ENCODE measurements around the gene CA12. TPM values are rescaled to one million over a fixed set of nuclear protein-coding genes. Genes with fewer than 3 reads are reported as not detected.

Gene CA12
- total and polyA plus RNA-seq, 10 of the 15 experiments (the other 5 are each of a cell fraction or from before 2014, with no cell fraction given), result 0.03 to 0.10 TPM; not detected in 8

DNA sequence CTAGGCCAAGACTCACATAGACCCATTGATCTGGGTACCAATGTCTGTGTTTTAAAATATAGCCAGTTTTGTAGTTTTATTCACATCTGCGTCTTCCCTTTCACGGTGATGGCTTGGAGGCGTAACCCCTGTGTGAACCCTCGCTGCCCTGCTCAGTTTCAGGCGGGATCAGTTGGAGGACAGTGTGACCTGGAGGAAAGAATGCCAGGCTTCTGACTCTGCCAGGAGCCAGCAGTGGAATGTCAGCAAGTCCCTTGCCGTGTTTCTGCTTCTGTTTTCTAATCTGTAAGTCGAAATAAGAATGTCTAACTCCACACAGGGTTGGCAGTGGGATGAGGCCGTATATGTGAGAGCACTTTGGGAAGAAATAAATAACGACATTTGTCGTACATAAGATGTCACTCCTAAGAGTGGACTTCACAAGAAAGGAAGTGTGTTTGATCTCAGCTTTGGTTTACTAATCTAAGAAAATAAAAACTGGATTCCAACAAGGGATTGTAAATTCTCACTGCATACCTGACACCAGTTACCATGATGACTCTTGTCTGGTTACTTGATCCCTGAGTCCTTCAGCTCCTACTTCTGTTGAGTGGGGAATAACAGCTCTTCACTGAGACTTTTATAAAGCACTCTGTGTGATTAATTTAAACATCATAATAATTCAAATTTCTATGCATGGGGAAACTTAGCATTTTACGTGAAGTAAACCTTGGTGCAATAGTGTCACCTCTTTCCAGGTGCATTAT, 6.3 kb upstream of the CA12 start:
- no peak for ATAC-seq
- no peak overlapping the region for H3K4me3 ChIP-seq
- no peaks in the 10 kb centered on the region for H4K20me1 ChIP-seq (ENCODE audit: control insufficient read depth, insufficient read depth)
- 34% methylated on average over 11 of the region's 11 CpGs for WGBS (ENCODE audit: insufficient coverage, insufficient replicate concordance, low lambda C conversion rate, missing lambda C conversion rate)
- H3K4me1 ChIP-seq (ENCODE audit: control insufficient read depth, insufficient read depth, low read length), result no peaks in the 10 kb centered on the region
- no peak overlapping the region for H3K27ac ChIP-seq (ENCODE audit: control insufficient read depth, insufficient read depth)
- intact Hi-C loops (cut with micrococcal nuclease; ENCODE audit: unreplicated experiment), result no loop called here
- POLR2A ChIA-PET, result no interaction called here
- H3K79me2 ChIP-seq (ENCODE audit: control insufficient read depth, insufficient read depth, low read length), result no peaks in the 10 kb centered on the region
- SMC1A ChIA-PET (ENCODE audit: uncharacterized antibody, unreplicated experiment), result interaction anchor here (0.6 to 1.6 kb wide), 3 partner anchors 10 to 80 kb away, joined by 3 to 4 read pairs (median 3); no protein-coding TSS in a partner anchor
- BruUV-seq (replicated peaks), result no TSS peak
- no peaks in the 10 kb centered on the region for H3K36me3 ChIP-seq (ENCODE audit: control insufficient read depth in 2 of 2, insufficient read depth in 2 of 2, low read length in 1 of 2)
- DNase-seq (ENCODE audit: low read depth, low spot score), result no peak
- H3K9me3 ChIP-seq (replicated peaks; ENCODE audit: control insufficient read depth, insufficient read depth, low read length), result no peaks in the 10 kb centered on the region; the same call in 2 of the 3 replicates
- no peak overlapping the region for H2AFZ ChIP-seq (ENCODE audit: control insufficient read depth, low read depth, low read length)
- CTCF ChIA-PET, result interaction anchor here (1.1 to 1.7 kb wide), 3 partner anchors 13 to 98 kb away, joined by 3 to 4 read pairs (median 4); no protein-coding TSS in a partner anchor
- H3K9ac ChIP-seq (ENCODE audit: control insufficient read depth, insufficient read depth, low read length), result no peak overlapping the region
- no peak overlapping the region for H3K4me2 ChIP-seq (ENCODE audit: control insufficient read depth, insufficient read depth)
- no peak for TF ChIP-seq POLR2AphosphoS5 (IDR thresholded peaks at IDR 0.05; ENCODE audit: low read length)
- no peak for FAIRE-seq
- in situ Hi-C loops (cut with MboI), result no loop called here
- H3K27me3 ChIP-seq (replicated peaks in 1 of 2; ENCODE audit: control insufficient read depth in 2 of 2, insufficient read depth in 2 of 2, low read length in 1 of 2), result no peaks in the 10 kb centered on the region; a peak in 3 of 4 replicates
- RAD21 ChIA-PET (ENCODE audit: unreplicated experiment), result no interaction called here

- no peaks in the 10 kb centered on the region for H3K4me1 ChIP-seq (ENCODE audit: control insufficient read depth, insufficient read depth, low read length)
- H3K36me3 ChIP-seq (ENCODE audit: control insufficient read depth in 2 of 2, insufficient read depth in 2 of 2, low read length in 1 of 2), result no peaks in the 10 kb centered on the region
- FAIRE-seq (no peak), DNase-seq (ENCODE audit: low read depth, low spot score) (no peak), ATAC-seq (no peak)
- ChIA-PET POLR2A (no interaction called here), SMC1A (ENCODE audit: uncharacterized antibody, unreplicated experiment) (interaction anchor here (1.2 kb wide), 1 partner anchor 15 kb away, joined by 3 read pairs; no protein-coding TSS in a partner anchor), CTCF (no interaction called here), RAD21 (ENCODE audit: unreplicated experiment) (no interaction called here)
- H3K9ac ChIP-seq (ENCODE audit: control insufficient read depth, insufficient read depth, low read length), result no peak overlapping the region
- in situ Hi-C loops (cut with MboI) (no loop called here), intact Hi-C loops (cut with micrococcal nuclease; ENCODE audit: unreplicated experiment) (no loop called here)
- no peaks in the 10 kb centered on the region; the same call in 2 of the 3 replicates for H3K9me3 ChIP-seq (replicated peaks; ENCODE audit: control insufficient read depth, insufficient read depth, low read length)
- WGBS (ENCODE audit: insufficient coverage, insufficient replicate concordance, low lambda C conversion rate, missing lambda C conversion rate), result 0% methylated on average over 1 of the region's 1 CpG
- peaks cover 2 to 9% of the 10 kb centered on the region in 2 experiments; a peak in 3 of 4 replicates for H3K27me3 ChIP-seq (replicated peaks in 1 of 2; ENCODE audit: control insufficient read depth in 2 of 2, insufficient read depth in 2 of 2, low read length in 1 of 2)
- H3K4me2 ChIP-seq (ENCODE audit: control insufficient read depth, insufficient read depth), result no peak overlapping the region
- no peak overlapping the region for H2AFZ ChIP-seq (ENCODE audit: control insufficient read depth, low read depth, low read length)
- no TSS peak for BruUV-seq (replicated peaks)
- H4K20me1 ChIP-seq (ENCODE audit: control insufficient read depth, insufficient read depth), result no peaks in the 10 kb centered on the region
- TF ChIP-seq CUX1 (IDR thresholded peaks at IDR 0.05; ENCODE audit: insufficient replicate concordance, low read depth, low read length) (no peak), POU2F2 (IDR thresholded peaks at IDR 0.05; ENCODE audit: borderline replicate concordance, low read depth, low read length) (no peak), CHD1 (IDR thresholded peaks at IDR 0.05; ENCODE audit: low read depth, low read length) (no peak), NKRF (conservative IDR thresholded peaks at IDR 0.05) (no peak), CBFB (IDR thresholded peaks at IDR 0.05; ENCODE audit: low read depth) (no peak), ASH2L (IDR thresholded peaks at IDR 0.05; ENCODE audit: borderline replicate concordance, low read depth) (no peak)
- no peaks in the 10 kb centered on the region for H3K79me2 ChIP-seq (ENCODE audit: control insufficient read depth, insufficient read depth, low read length)
- H3K4me3 ChIP-seq, result no peak overlapping the region
- H3K27ac ChIP-seq (ENCODE audit: control insufficient read depth, insufficient read depth), result no peak overlapping the region
These were observed 4.4 kb upstream of the CA12 start for GRCh38 chr15:63385911-63386531.
